ENCODE results near the gene CAPN8.
A peak's percentile ranks its signal among the peaks of the same experiment; 100 is the strongest.

CAPN8 gene

DNA sequence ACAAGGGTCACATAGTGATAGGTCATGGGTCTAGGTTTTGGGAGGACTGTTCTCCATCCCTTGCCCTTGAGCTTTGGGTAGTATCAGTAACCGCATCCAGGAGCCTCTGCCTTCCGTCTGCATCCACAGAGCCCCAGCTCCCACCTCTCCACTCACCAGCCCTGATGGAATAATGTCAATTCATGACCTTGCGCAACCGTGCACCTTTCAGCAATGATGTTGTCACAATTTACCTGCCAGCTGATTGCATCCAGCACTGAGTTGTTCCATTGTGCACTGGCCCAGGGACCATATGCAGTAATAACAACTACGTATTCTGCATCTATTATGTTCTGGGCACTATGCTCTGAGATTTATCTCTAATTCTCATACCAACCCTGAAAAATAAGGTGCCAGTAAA, 1.4 kb downstream of the CAPN8 start:
- Mint-ChIP-seq H3K4me1 (peaks cover 28% of the 10 kb centered on the region), H3K4me3 (no peak overlapping the region), H3K27ac (no peak overlapping the region), H3K27me3 (ENCODE audit: low read depth, poor library complexity) (peaks cover 15% of the 10 kb centered on the region), H3K9me3 (no peaks in the 10 kb centered on the region), H3K36me3 (ENCODE audit: low read depth) (no peaks in the 10 kb centered on the region)
- TF ChIP-seq, protein P1, sequence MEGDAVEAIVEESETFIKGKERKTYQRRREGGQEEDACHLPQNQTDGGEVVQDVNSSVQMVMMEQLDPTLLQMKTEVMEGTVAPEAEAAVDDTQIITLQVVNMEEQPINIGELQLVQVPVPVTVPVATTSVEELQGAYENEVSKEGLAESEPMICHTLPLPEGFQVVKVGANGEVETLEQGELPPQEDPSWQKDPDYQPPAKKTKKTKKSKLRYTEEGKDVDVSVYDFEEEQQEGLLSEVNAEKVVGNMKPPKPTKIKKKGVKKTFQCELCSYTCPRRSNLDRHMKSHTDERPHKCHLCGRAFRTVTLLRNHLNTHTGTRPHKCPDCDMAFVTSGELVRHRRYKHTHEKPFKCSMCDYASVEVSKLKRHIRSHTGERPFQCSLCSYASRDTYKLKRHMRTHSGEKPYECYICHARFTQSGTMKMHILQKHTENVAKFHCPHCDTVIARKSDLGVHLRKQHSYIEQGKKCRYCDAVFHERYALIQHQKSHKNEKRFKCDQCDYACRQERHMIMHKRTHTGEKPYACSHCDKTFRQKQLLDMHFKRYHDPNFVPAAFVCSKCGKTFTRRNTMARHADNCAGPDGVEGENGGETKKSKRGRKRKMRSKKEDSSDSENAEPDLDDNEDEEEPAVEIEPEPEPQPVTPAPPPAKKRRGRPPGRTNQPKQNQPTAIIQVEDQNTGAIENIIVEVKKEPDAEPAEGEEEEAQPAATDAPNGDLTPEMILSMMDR (IDR thresholded peaks at IDR 0.05), result no peak
- no peak for DNase-seq

DNA sequence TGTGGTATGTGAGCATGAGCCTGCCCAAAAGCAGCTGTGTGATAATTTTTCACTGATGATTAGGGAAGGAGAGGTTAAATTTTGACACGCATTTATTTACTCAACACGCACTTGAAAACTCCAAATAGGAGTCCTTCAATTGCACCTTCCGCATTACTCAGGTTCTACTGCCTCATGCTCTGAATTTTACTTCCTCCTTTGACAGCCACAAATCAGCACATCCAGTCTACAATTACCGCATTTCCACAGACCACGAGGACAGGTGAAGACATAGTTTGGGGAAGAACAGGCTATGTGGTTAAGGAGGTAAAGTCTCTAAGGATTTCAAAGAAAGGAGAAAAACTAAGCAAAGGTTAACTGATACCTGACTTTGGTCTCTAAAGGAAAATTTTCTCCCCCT, 2.6 kb downstream of the CAPN8 start:
- H3K4me3 Mint-ChIP-seq, result no peak overlapping the region
- H3K27ac Mint-ChIP-seq, result no peak overlapping the region
- DNase-seq, result no peak
- peaks cover under 1% of the 10 kb centered on the region for H3K36me3 Mint-ChIP-seq (ENCODE audit: low read depth)
- peaks cover 10% of the 10 kb centered on the region for H3K27me3 Mint-ChIP-seq (ENCODE audit: low read depth, poor library complexity)
- peaks cover 18% of the 10 kb centered on the region for H3K4me1 Mint-ChIP-seq
- H3K9me3 Mint-ChIP-seq, result peaks cover 1% of the 10 kb centered on the region
- TF ChIP-seq, protein P1 (IDR thresholded peaks at IDR 0.05), result no peak

- Mint-ChIP-seq H3K36me3 (ENCODE audit: low read depth) (peaks cover 4% of the 10 kb centered on the region), H3K9me3 (peaks cover 10% of the 10 kb centered on the region), H3K27ac (peak overlapping the region; percentile 11), H3K27me3 (ENCODE audit: low read depth, poor library complexity) (peaks cover 15% of the 10 kb centered on the region), H3K4me1 (peaks cover 14% of the 10 kb centered on the region), H3K4me3 (no peak overlapping the region)
- DNase-seq, result no peak
- TF ChIP-seq, protein P1 (IDR thresholded peaks at IDR 0.05), result no peak
Measured at GRCh38 chr1:223659711-223660110, 5.8 kb downstream of the CAPN8 start.

DNA sequence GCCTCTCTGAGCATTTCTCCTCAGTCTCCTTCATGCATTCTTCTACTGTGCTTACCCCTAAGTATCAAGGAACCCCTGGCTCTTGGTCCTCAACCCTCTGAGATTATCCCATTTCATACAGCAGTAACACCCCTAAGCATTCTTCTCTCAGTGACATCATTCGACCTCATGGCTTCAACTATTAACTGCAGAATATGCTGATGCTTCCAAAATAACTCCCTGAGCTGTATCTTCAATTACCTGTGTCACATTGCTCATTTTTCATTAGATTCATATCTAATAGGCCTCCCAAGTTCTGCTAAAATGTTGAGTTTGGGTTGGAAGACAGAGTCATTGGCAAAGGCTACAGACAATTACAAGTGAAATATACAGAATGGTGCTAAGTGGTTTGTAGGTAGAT, 7.5 kb downstream of the CAPN8 start:
- H3K27me3 Mint-ChIP-seq (ENCODE audit: low read depth, poor library complexity), result peaks cover 14% of the 10 kb centered on the region
- DNase-seq, result no peak
- no peak overlapping the region for H3K27ac Mint-ChIP-seq
- H3K36me3 Mint-ChIP-seq (ENCODE audit: low read depth), result peaks cover 4% of the 10 kb centered on the region
- peaks cover 10% of the 10 kb centered on the region for H3K9me3 Mint-ChIP-seq
- no peak overlapping the region for H3K4me3 Mint-ChIP-seq
- H3K4me1 Mint-ChIP-seq, result peaks cover 28% of the 10 kb centered on the region
- TF ChIP-seq, protein P1 (IDR thresholded peaks at IDR 0.05), result no peak

- H3K4me1 Mint-ChIP-seq, result peaks cover 27% of the 10 kb centered on the region
- peaks cover 10% of the 10 kb centered on the region for H3K9me3 Mint-ChIP-seq
- peaks cover 4% of the 10 kb centered on the region for H3K36me3 Mint-ChIP-seq (ENCODE audit: low read depth)
- H3K27ac Mint-ChIP-seq, result peak overlapping the region; percentile 6
- H3K27me3 Mint-ChIP-seq (ENCODE audit: low read depth, poor library complexity), result peaks cover 8% of the 10 kb centered on the region
- no peak for DNase-seq
- H3K4me3 Mint-ChIP-seq, result no peak overlapping the region
- TF ChIP-seq, protein P1 (IDR thresholded peaks at IDR 0.05), result no peak
Measured at GRCh38 chr1:223654083-223654482, 11.4 kb downstream of the CAPN8 start.

- Mint-ChIP-seq H3K9me3 (peaks cover 15% of the 10 kb centered on the region), H3K36me3 (ENCODE audit: low read depth) (peaks cover 4% of the 10 kb centered on the region), H3K4me3 (no peak overlapping the region), H3K4me1 (peaks cover 27% of the 10 kb centered on the region), H3K27ac (no peak overlapping the region), H3K27me3 (ENCODE audit: low read depth, poor library complexity) (peaks cover 12% of the 10 kb centered on the region)
- DNase-seq, result no peak
- TF ChIP-seq, protein P1 (IDR thresholded peaks at IDR 0.05), result no peak
Measured at GRCh38 chr1:223653431-223653830, 12.1 kb downstream of the CAPN8 start.
